HL-60 (cell line): ENCODE data around the gene LRRC15.

Source experiments
- GABPA ChIP-seq: IDR thresholded peaks from 2 replicates; pipeline ENCODE4 v1.6.1; 2012; ENCODE audit warnings: low read depth
- POLR2AphosphoS5 ChIP-seq: IDR thresholded peaks from 2 replicates; pipeline ENCODE4 v1.6.1; 2012; ENCODE audit warnings: low read depth
- SPI1 ChIP-seq: IDR thresholded peaks from 2 replicates; pipeline ENCODE4 v1.6.1; 2012; ENCODE audit warnings: low read depth, mild to moderate bottlenecking, borderline replicate concordance
- TF ChIP-seq, protein P1 (sequence below): IDR thresholded peaks from one replicate; pipeline ENCODE4 v1.5.1; 2011; ENCODE audit warnings: low read length, control low read depth, inconsistent platforms; ENCODE audit not compliant: insufficient read depth
- TF ChIP-seq, protein P2 (sequence below): IDR thresholded peaks from 2 replicates; pipeline ENCODE4 v1.6.1; 2012; ENCODE audit warnings: low read depth; ENCODE audit not compliant: insufficient replicate concordance

DNA sequence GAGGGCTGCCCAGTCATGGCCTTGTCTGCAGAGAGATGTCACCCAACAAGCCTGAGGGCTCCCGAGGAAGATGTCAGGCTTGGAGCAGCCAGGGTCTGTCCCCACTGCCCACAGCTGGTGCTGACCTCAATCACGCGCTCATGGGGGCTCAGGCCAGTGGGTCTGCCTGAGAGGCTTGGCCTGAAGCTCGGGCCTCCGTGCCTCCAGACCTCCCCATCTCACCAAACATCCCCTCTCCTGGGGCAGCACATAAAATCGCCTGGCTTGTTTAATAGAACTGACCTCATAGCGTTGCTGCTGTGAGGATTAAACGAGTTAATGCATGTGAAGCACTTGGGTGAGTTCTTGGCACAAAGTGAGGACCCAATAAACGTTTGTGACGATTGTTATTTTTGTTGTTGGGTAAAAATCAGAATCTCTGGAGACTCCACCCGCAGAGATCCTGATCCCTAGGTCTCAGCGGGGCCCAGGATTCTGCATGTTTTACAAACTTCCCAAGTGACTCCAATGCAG is 3.5 kb downstream of the LRRC15 start:
- TF ChIP-seq, protein P1, sequence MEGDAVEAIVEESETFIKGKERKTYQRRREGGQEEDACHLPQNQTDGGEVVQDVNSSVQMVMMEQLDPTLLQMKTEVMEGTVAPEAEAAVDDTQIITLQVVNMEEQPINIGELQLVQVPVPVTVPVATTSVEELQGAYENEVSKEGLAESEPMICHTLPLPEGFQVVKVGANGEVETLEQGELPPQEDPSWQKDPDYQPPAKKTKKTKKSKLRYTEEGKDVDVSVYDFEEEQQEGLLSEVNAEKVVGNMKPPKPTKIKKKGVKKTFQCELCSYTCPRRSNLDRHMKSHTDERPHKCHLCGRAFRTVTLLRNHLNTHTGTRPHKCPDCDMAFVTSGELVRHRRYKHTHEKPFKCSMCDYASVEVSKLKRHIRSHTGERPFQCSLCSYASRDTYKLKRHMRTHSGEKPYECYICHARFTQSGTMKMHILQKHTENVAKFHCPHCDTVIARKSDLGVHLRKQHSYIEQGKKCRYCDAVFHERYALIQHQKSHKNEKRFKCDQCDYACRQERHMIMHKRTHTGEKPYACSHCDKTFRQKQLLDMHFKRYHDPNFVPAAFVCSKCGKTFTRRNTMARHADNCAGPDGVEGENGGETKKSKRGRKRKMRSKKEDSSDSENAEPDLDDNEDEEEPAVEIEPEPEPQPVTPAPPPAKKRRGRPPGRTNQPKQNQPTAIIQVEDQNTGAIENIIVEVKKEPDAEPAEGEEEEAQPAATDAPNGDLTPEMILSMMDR, result no peak
- TF ChIP-seq POLR2AphosphoS5, result no peak
- TF ChIP-seq GABPA, result no peak
- TF ChIP-seq, protein P2, sequence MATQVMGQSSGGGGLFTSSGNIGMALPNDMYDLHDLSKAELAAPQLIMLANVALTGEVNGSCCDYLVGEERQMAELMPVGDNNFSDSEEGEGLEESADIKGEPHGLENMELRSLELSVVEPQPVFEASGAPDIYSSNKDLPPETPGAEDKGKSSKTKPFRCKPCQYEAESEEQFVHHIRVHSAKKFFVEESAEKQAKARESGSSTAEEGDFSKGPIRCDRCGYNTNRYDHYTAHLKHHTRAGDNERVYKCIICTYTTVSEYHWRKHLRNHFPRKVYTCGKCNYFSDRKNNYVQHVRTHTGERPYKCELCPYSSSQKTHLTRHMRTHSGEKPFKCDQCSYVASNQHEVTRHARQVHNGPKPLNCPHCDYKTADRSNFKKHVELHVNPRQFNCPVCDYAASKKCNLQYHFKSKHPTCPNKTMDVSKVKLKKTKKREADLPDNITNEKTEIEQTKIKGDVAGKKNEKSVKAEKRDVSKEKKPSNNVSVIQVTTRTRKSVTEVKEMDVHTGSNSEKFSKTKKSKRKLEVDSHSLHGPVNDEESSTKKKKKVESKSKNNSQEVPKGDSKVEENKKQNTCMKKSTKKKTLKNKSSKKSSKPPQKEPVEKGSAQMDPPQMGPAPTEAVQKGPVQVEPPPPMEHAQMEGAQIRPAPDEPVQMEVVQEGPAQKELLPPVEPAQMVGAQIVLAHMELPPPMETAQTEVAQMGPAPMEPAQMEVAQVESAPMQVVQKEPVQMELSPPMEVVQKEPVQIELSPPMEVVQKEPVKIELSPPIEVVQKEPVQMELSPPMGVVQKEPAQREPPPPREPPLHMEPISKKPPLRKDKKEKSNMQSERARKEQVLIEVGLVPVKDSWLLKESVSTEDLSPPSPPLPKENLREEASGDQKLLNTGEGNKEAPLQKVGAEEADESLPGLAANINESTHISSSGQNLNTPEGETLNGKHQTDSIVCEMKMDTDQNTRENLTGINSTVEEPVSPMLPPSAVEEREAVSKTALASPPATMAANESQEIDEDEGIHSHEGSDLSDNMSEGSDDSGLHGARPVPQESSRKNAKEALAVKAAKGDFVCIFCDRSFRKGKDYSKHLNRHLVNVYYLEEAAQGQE, result no peak
- no peak for TF ChIP-seq SPI1
